GM12872 (cell line): Measurements from ENCODE around the gene PHYHD1.

Experiments used
- CTCF ChIP-seq: IDR thresholded peaks from 3 replicates; pipeline ENCODE4 v1.5.1; 2011; ENCODE audit warnings: low read depth, mild to moderate bottlenecking, low read length, moderate library complexity; ENCODE audit not compliant: insufficient read depth

The PHYHD1 gene

GRCh38 chr9:128895556-128895955 is 25.2 kb upstream of the PHYHD1 start:
- TF ChIP-seq CTCF: no peak

GRCh38 chr9:128898382-128898781 is 22.4 kb upstream of the PHYHD1 start:
- TF ChIP-seq CTCF: no peak

- TF ChIP-seq CTCF: no peak
These were observed 21.8 kb upstream of the PHYHD1 start for GRCh38 chr9:128898845-128899565.

- no peak for TF ChIP-seq CTCF
These were observed 21.0 kb upstream of the PHYHD1 start for GRCh38 chr9:128899566-128900322.

- TF ChIP-seq CTCF: no peak
These were observed 19.4 kb upstream of the PHYHD1 start for GRCh38 chr9:128901379-128901778.

- no peak for TF ChIP-seq CTCF
These were observed 19.0 kb upstream of the PHYHD1 start for GRCh38 chr9:128901822-128902221.

GRCh38 chr9:128902351-128903078 is 18.3 kb upstream of the PHYHD1 start:
- no peak for TF ChIP-seq CTCF
